Keratinocyte (primary cell): Measurements from ENCODE around the gene RAB4A. TPM values are rescaled to one million over a fixed set of nuclear protein-coding genes. Genes with fewer than 3 reads are reported as not detected.

ENCODE experiments used
- DNase-seq: peaks from one replicate; pipeline ENCODE4 v3.0.0-alpha.2; 2011; ENCODE audit warnings: low read depth, missing footprints, low spot score
- FAIRE-seq: peaks from 2 replicates; lab custom pipeline; 2011; peaks lifted over from hg19 to GRCh38; lab: Jason Lieb, UNC
- H2AFZ ChIP-seq: 2 replicates; pipeline ENCODE4 v1.6.0; 2012; ENCODE audit warnings: low read length, control low read depth, inconsistent platforms; ENCODE audit not compliant: control insufficient read depth
- H3K27ac ChIP-seq: 2 replicates; pipeline ENCODE4 v1.5.1; 2011; ENCODE audit warnings: low read length; ENCODE audit not compliant: control insufficient read depth, insufficient read depth
- H3K27me3 ChIP-seq: 3 replicates; pipeline ENCODE4 v1.6.0; 2011; ENCODE audit warnings: low read length; ENCODE audit not compliant: control insufficient read depth, insufficient read depth; ENCODE audit errors: extremely low read depth
- H3K36me3 ChIP-seq, 2 experiments: 2 replicates in 1 of 2; 3 replicates in 1 of 2; pipeline ENCODE4 v1.5.1; 2011; ENCODE audit warnings: low read length in 2 of 2, mild to moderate bottlenecking in 1 of 2; ENCODE audit not compliant: control insufficient read depth in 2 of 2, insufficient read depth in 2 of 2; ENCODE audit errors: extremely low read depth in 1 of 2
- H3K4me1 ChIP-seq: 3 replicates; pipeline ENCODE4 v1.5.1; 2011; ENCODE audit warnings: low read length; ENCODE audit not compliant: control insufficient read depth, insufficient read depth; ENCODE audit errors: extremely low read depth
- H3K4me2 ChIP-seq: 3 replicates; pipeline ENCODE4 v1.6.0; 2011; ENCODE audit warnings: low read depth, low read length; ENCODE audit not compliant: control insufficient read depth, insufficient read depth; ENCODE audit errors: extremely low read depth
- H3K4me3 ChIP-seq, 3 experiments: fragments of 200-600 bp in 1 of 3; sonication (generic) in 1 of 3; 2 replicates in 2 of 3; 3 replicates in 1 of 3; pipeline ENCODE4 v1.5.1; 2011 to 2016; ENCODE audit warnings: low read length in 3 of 3, mild to moderate bottlenecking in 3 of 3, control low read depth in 2 of 3, inconsistent platforms in 1 of 3, low read depth in 1 of 3, mixed read lengths in 1 of 3, mixed run types in 1 of 3, moderate library complexity in 1 of 3; ENCODE audit not compliant: control insufficient read depth in 2 of 3, insufficient read depth in 2 of 3; ENCODE audit errors: extremely low read depth in 1 of 3
- H3K79me2 ChIP-seq: 2 replicates; pipeline ENCODE4 v1.6.0; 2012; ENCODE audit warnings: low read length; ENCODE audit not compliant: control insufficient read depth, insufficient read depth
- H3K9ac ChIP-seq: 3 replicates; pipeline ENCODE4 v1.6.0; 2011; ENCODE audit warnings: low read length; ENCODE audit not compliant: control insufficient read depth, insufficient read depth; ENCODE audit errors: extremely low read depth
- H3K9me1 ChIP-seq: 3 replicates; pipeline ENCODE4 v1.6.0; 2011; ENCODE audit warnings: low read length; ENCODE audit not compliant: control insufficient read depth, insufficient read depth; ENCODE audit errors: extremely low read depth
- H3K9me3 ChIP-seq: 2 replicates; pipeline ENCODE4 v1.5.1; 2012; ENCODE audit warnings: low read depth, low read length; ENCODE audit not compliant: control insufficient read depth
- H4K20me1 ChIP-seq: 3 replicates; pipeline ENCODE4 v1.6.0; 2011; ENCODE audit warnings: low read length; ENCODE audit not compliant: control insufficient read depth, insufficient read depth; ENCODE audit errors: extremely low read depth
- CTCF ChIP-seq, 3 experiments: IDR thresholded peaks in 1 of 3; conservative IDR thresholded peaks in 1 of 3; optimal IDR thresholded peaks in 1 of 3; 2 replicates in 2 of 3; 3 replicates in 1 of 3; pipeline versions ENCODE3 to v1.5.1; 2011; ENCODE audit warnings: low read length in 3 of 3, mild to moderate bottlenecking in 3 of 3, moderate library complexity in 2 of 3, control low read depth in 1 of 3, inconsistent platforms in 1 of 3; ENCODE audit not compliant: insufficient read depth in 2 of 3; ENCODE audit errors: extremely low read depth in 1 of 3
- EZH2 ChIP-seq: IDR thresholded peaks from one replicate; pipeline ENCODE4 v1.6.1; 2012; ENCODE audit warnings: inconsistent platforms, mild to moderate bottlenecking, low read length, moderate library complexity
- dilution Hi-C: fragments of 300-500 bp; cut with MboI; formaldehyde crosslinking; loops from one replicate; pipeline ENCODE4 v1.7.0; 2020; ENCODE audit warnings: low sequenced_read_pairs; ENCODE audit not compliant: extremely low pct_ligation_motif_present
- polyA plus RNA-seq, 5 experiments: library from polyadenylated mRNA; depleted of rRNA in 3 of 5; stranded (reverse) in 3 of 5; stranded (forward) in 1 of 5; unstranded in 1 of 5; fragments of >200 nt; gene quantifications; 1 replicate in 1 of 5; 2 replicates in 3 of 5; 3 replicates in 1 of 5; pipeline versions ENCODE4 v1.2.1 to v1.2.3, GENCODE V29; 2011 to 2012; ENCODE audit warnings: missing spikeins in 2 of 5, low read depth in 1 of 5, low replicate concordance in 1 of 5

Gene RAB4A
- polyA plus RNA-seq, 1 donor (not counting 4 experiments of a cell fraction or from before 2014, with no cell fraction given), result 54.7 TPM

GRCh38 chr1:229340496-229340895 is 69.6 kb downstream of the RAB4A start:
- no peak overlapping the region for H3K27ac ChIP-seq
- no peaks in the 10 kb centered on the region for H4K20me1 ChIP-seq
- H3K79me2 ChIP-seq, result peaks cover 28% of the 10 kb centered on the region
- no peak overlapping the region for H3K9ac ChIP-seq
- H3K9me3 ChIP-seq, result no peaks in the 10 kb centered on the region
- FAIRE-seq (no peak), DNase-seq (no peak)
- peaks cover 3% of the 10 kb centered on the region for H3K27me3 ChIP-seq
- H3K4me2 ChIP-seq, result peak overlapping the region; percentile 36
- no peak overlapping the region for H3K4me3 ChIP-seq
- H3K9me1 ChIP-seq, result peaks cover 3% of the 10 kb centered on the region
- no peak overlapping the region for H2AFZ ChIP-seq
- H3K36me3 ChIP-seq, result peaks cover 0 to under 1% of the 10 kb centered on the region in 2 experiments
- H3K4me1 ChIP-seq, result peaks cover 3% of the 10 kb centered on the region
- dilution Hi-C loops, result loop anchor here (10.0 kb wide), 1 partner anchor 104 kb away; no protein-coding TSS in a partner anchor
- TF ChIP-seq EZH2 (no peak), CTCF (optimal IDR thresholded peaks at IDR 0.05 in 1 of 3, IDR thresholded peaks at IDR 0.05 in 1 of 3, conservative IDR thresholded peaks at IDR 0.05 in 1 of 3; ENCODE audit: extremely low read depth in 1 of 3, insufficient read depth in 2 of 3, low read length in 3 of 3) (no peak)

- H3K79me2 ChIP-seq, result peaks cover 23% of the 10 kb centered on the region
- peaks cover 3% of the 10 kb centered on the region for H3K27me3 ChIP-seq
- DNase-seq (peak; percentile 9), FAIRE-seq (no peak)
- H3K9ac ChIP-seq, result peak overlapping the region; percentile 80
- TF ChIP-seq EZH2 (no peak), CTCF (optimal IDR thresholded peaks at IDR 0.05 in 1 of 3, IDR thresholded peaks at IDR 0.05 in 1 of 3, conservative IDR thresholded peaks at IDR 0.05 in 1 of 3; ENCODE audit: extremely low read depth in 1 of 3, insufficient read depth in 2 of 3, low read length in 3 of 3) (no peak)
- peaks cover 2% of the 10 kb centered on the region for H3K9me1 ChIP-seq
- peak overlapping the region; percentile 66 for H3K27ac ChIP-seq
- H3K4me1 ChIP-seq, result peaks cover 3% of the 10 kb centered on the region
- no peaks in the 10 kb centered on the region for H3K9me3 ChIP-seq
- H4K20me1 ChIP-seq, result no peaks in the 10 kb centered on the region
- dilution Hi-C loops, result loop anchor here (10.0 kb wide), 1 partner anchor 103 kb away; no protein-coding TSS in a partner anchor
- peak overlapping the region; percentile 92 for H2AFZ ChIP-seq
- H3K36me3 ChIP-seq, result no peaks in the 10 kb centered on the region
- peak overlapping the region; percentile 90 for H3K4me2 ChIP-seq
- H3K4me3 ChIP-seq, result peak overlapping the region; percentile 81 to 93 (median 85)
Observed at GRCh38 chr1:229341774-229342655, 71.1 kb downstream of the RAB4A start.
